Ovary (tissue), 9 donors: ENCODE results near the gene PTPN20. TPM values are rescaled to one million over a fixed set of nuclear protein-coding genes. Genes with fewer than 3 reads are reported as not detected.

Experiments
- DNase-seq, 5 donors: peaks; one replicate each; pipeline ENCODE4 v3.0.0-alpha.2; 2019 to 2020
- H3K27ac ChIP-seq, 2 donors: fragments of 200-600 bp; one replicate each; pipeline versions ENCODE4 v1.5.1 to v1.8.0; 2019 to 2022
- H3K27me3 ChIP-seq: fragments of 200-600 bp; one replicate; pipeline ENCODE4 v1.8.0; 2022
- H3K36me3 ChIP-seq: fragments of 200-600 bp; sonication (generic); one replicate; pipeline ENCODE4 v1.5.1; 2019
- H3K4me1 ChIP-seq: one replicate; pipeline ENCODE4 v1.8.1; 2013; ENCODE audit warnings: mild to moderate bottlenecking, moderate library complexity; ENCODE audit not compliant: insufficient read depth
- H3K4me3 ChIP-seq: fragments of 200-600 bp; sonication (generic); one replicate; pipeline ENCODE4 v1.5.1; 2017
- H3K9me3 ChIP-seq, 2 donors: fragments of 200-600 bp in 1 of 2; sonication (generic) in 1 of 2; one replicate each; pipeline versions ENCODE4 v1.5.1 to v1.8.1; 2013 to 2019; ENCODE audit warnings: mild to moderate bottlenecking in 1 of 2, moderate library complexity in 1 of 2
- CTCF ChIP-seq, 3 donors: fragments of 450-650 bp in 2 of 3; fragments of 200-600 bp in 1 of 3; IDR thresholded peaks; one replicate each; pipeline versions ENCODE4 v1.5.1 to v1.8.0; 2016 to 2022; ENCODE audit warnings: antibody characterized with exemption in 3 of 3, mild to moderate bottlenecking in 1 of 3
- EP300 ChIP-seq: sonication (generic); formaldehyde crosslinking; IDR thresholded peaks from one replicate; pipeline ENCODE4 v1.6.1; 2017; ENCODE audit warnings: antibody characterized with exemption
- POLR2A ChIP-seq: fragments of 450-650 bp; IDR thresholded peaks from one replicate; pipeline ENCODE4 v1.6.1; 2017; ENCODE audit warnings: antibody characterized with exemption, mild to moderate bottlenecking, moderate library complexity
- WGBS, 3 donors: extraction: QIAGEN DNeasy Blood & Tissue Kit in 1 of 3; methylation state at CpG; one replicate each; pipeline versions ENCODE4 v1.1.5 to v1.1.7; 2013 to 2017; 5-methylcytosine and 5-hydroxymethylcytosine counted together
- intact Hi-C, 4 donors: fragments of 100-400 bp; cut with DNase I; formaldehyde crosslinking; loops; one replicate each; pipeline versions ENCODE4 v1.11.0 to v1.15.1; 2022 to 2023
- polyA plus RNA-seq, 2 donors: library from polyadenylated mRNA; stranded (reverse); fragments of 200-250 nt in 1 of 2; fragments of 350-450 nt in 1 of 2; fragmentation: Illumina TruSeq in 1 of 2; extraction: RNeasy Lipid Tissue Mini Kit (QIAGEN cat#74804) in 1 of 2; gene quantifications; one replicate each; pipeline ENCODE4 v1.2.3, GENCODE V29; 2013 to 2014
- total RNA-seq, 7 donors: library from RNA; depleted of rRNA in 2 of 7; stranded (reverse); fragments of >200 nt in 2 of 7; fragmentation: NEBNext Ultra II Directional in 3 of 7; extraction: Animal tissue kit (Norgen Biotek cat#: 25700) in 3 of 7; gene quantifications; one replicate each; pipeline versions ENCODE4 v1.1.0 to v1.2.4, GENCODE V29; 2016 to 2023
- donor health status: DM: no; HTN: no; CAD: no; lungs with moderate emphysema.
- donor health status: DM: no; HTN: no; CAD: no.
- donor health status: Bipolar disorder and iron deficiency.
- donor health status: DM: yes; HTN: yes; CAD: no.
- donor health status: DM: no; HTN: no; CAD: no.
- donor health status: DM: yes; HTN: yes; CAD: no.

The PTPN20 gene
- total and polyA plus RNA-seq, 9 donors = 1.5 to 8.7 (median 5.0) TPM

- no peaks in the 10 kb centered on the region for H3K27me3 ChIP-seq
- WGBS, 3 donors = 89 to 91% (median 90%) methylated on average over 19 of the region's 19 CpGs
- intact Hi-C loops = no loop called here
- no peak overlapping the region for H3K27ac ChIP-seq
- DNase-seq = peak in 1 of 5 donors; percentile 18
- no peaks in the 10 kb centered on the region for H3K9me3 ChIP-seq
- H3K36me3 ChIP-seq = no peaks in the 10 kb centered on the region
- no peak overlapping the region for H3K4me3 ChIP-seq
- TF ChIP-seq POLR2A (no peak), EP300 (no peak), CTCF (IDR thresholded peaks at IDR 0.05) (no peak)
- H3K4me1 ChIP-seq = no peaks in the 10 kb centered on the region
Measured at GRCh38 chr10:47042780-47043750, 131.8 kb downstream of the PTPN20 start.

GRCh38 chr10:47043928-47044538 is 132.8 kb downstream of the PTPN20 start:
- Histone ChIP-seq H3K9me3 (no peaks in the 10 kb centered on the region), H3K4me1 (no peaks in the 10 kb centered on the region), H3K27ac (no peak overlapping the region), H3K4me3 (no peak overlapping the region), H3K36me3 (no peaks in the 10 kb centered on the region), H3K27me3 (no peaks in the 10 kb centered on the region)
- 48 to 52% (median 51%) methylated on average over 15 of the region's 15 CpGs for WGBS, 3 donors
- peak in 1 of 5 donors; percentile 62 for DNase-seq
- TF ChIP-seq POLR2A (no peak), CTCF (IDR thresholded peaks at IDR 0.05) (no peak), EP300 (no peak)
- intact Hi-C loops = no loop called here

- no peaks in the 10 kb centered on the region for H3K27me3 ChIP-seq
- H3K36me3 ChIP-seq = no peaks in the 10 kb centered on the region
- H3K27ac ChIP-seq = no peak overlapping the region
- WGBS, 3 donors = 85 to 100% (median 97%) methylated on average over 2 of the region's 2 CpGs
- intact Hi-C loops = no loop called here
- no peak overlapping the region for H3K4me3 ChIP-seq
- peak in 1 of 5 donors; percentile 52 for DNase-seq
- H3K4me1 ChIP-seq = no peaks in the 10 kb centered on the region
- TF ChIP-seq EP300 (no peak), POLR2A (no peak), CTCF (IDR thresholded peaks at IDR 0.05) (no peak)
- no peaks in the 10 kb centered on the region for H3K9me3 ChIP-seq
Measured at GRCh38 chr10:47044741-47045140, 133.5 kb downstream of the PTPN20 start.

GRCh38 chr10:47045331-47045861 is 134.2 kb downstream of the PTPN20 start:
- no peaks in the 10 kb centered on the region for H3K27me3 ChIP-seq
- no peaks in the 10 kb centered on the region for H3K4me1 ChIP-seq
- intact Hi-C loops = no loop called here
- whole genome bisulfite sequencing, 3 donors = 93 to 94% (median 93%) methylated on average over 8 of the region's 8 CpGs
- TF ChIP-seq EP300 = no peak
- no peaks in the 10 kb centered on the region for H3K9me3 ChIP-seq
- DNase-seq = peak in 1 of 5 donors; percentile 17
- no peak overlapping the region for H3K4me3 ChIP-seq
- no peak overlapping the region for H3K27ac ChIP-seq
- H3K36me3 ChIP-seq = no peaks in the 10 kb centered on the region
